Inflammatory macrophage (primary cell): Measurements from ENCODE around the gene ABI3.
"Not testable (repeated sequence)": the region's sequence is repeated elsewhere in the genome, so short reads cannot be mapped to it uniquely, and the experiment has no call there.

Source experiments
- DNase-seq, 2 donors: peaks; one replicate each; pipeline ENCODE4 v3.0.0-alpha.2; 2020 to 2022
- total RNA-seq, 18 experiments: gene quantifications; one replicate each; lab custom pipeline; 2026; ENCODE audit warnings: mixed read lengths in 6 of 18, inconsistent platforms in 2 of 18; lab: John Stamatoyannopoulos, UW

The ABI3 gene, protein sequence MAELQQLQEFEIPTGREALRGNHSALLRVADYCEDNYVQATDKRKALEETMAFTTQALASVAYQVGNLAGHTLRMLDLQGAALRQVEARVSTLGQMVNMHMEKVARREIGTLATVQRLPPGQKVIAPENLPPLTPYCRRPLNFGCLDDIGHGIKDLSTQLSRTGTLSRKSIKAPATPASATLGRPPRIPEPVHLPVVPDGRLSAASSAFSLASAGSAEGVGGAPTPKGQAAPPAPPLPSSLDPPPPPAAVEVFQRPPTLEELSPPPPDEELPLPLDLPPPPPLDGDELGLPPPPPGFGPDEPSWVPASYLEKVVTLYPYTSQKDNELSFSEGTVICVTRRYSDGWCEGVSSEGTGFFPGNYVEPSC
- 1.5 to 28.5 (median 9.5) reads per million in 18 experiments for total RNA-seq

DNA sequence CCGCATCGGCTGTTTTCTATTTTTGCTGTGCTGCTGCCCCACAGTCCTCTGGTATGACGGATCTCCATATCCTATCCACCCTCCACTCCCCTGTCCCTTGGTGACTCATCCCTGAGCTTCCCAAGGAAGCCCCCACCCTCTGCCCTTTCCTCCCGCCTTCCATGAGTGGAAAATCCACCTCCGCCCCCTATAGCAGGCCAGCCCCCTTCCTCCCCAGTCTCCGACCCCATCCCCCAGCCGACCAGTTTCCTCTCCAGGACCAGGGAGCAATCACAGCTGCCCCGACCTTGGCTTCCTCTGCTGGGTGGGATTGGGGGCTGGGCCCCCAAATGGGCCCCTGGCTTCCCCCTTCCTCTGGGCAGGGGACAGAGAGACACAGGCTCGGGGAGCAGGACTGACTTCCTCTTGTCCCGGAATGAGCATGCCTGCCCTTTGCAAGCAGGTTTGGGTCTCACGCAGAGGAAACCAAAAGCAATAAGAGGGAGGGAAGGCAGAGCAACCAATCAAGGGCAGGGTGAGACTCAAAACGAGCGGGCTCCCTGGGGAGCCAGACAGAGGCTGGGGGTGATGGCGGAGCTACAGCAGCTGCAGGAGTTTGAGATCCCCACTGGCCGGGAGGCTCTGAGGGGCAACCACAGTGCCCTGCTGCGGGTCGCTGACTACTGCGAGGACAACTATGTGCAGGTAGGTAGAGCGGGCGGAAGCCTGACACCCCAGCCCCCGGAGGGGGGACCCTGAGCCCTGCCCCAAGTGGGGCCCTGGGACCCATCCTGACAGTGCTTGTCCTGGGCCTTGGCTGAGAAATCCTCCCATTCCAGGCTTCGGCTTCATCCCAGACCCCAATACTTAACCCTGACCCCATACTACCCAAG, at the start of gene ABI3, which contains the start of gene GNGT2:
ABI3 (plus strand) TSS at position 550 of the 872 bp plus-strand sequence; CDS start at position 568, 18 bp downstream.
GNGT2 (minus strand) TSS at position 417 of the 872 bp plus-strand sequence. CDS start 3,152 bp downstream, outside the sequence.
- peak; percentile 37 to 50 for DNase-seq

DNA sequence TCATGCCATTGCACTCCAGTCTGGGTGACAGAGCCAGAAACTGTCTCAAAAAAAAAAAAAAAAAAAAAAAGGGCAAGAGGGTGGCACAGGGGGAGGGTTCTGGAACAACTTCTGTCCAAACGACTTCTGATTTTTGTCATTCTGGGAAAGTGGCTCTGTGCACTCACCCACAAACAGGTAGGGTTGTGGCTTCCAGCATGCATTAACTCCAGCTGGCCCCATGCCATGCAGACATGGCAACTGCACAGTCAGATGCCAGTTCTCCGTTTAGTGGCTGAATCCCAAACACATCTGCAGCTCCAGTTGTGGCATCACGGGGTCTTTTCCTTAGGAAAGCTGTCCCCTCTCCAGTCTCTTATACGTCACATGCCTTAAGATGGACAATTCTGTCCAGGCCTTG, 47.6 kb upstream of the ABI3 start:
- DNase-seq: no peak

DNA sequence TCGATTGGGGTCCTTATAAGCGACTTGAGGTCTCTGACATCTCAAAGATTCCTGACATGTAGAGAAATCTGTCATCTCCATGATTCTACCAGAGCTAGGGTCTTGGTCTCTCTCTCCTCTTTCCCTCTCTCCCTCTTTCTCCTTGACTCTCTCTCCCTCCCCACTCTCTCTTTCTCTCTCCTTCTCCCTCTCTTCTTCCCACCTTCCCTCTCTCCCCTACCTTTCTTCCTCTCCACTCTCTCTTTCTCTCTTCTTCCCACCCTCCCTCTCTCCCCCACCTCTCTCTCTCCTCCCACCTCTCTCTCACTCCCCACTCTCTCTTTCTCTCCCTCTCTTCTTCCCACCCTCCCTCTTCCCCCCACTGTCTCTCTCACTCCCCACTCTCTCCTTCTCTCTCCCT, 45.4 kb upstream of the ABI3 start:
- DNase-seq: no peak

DNA sequence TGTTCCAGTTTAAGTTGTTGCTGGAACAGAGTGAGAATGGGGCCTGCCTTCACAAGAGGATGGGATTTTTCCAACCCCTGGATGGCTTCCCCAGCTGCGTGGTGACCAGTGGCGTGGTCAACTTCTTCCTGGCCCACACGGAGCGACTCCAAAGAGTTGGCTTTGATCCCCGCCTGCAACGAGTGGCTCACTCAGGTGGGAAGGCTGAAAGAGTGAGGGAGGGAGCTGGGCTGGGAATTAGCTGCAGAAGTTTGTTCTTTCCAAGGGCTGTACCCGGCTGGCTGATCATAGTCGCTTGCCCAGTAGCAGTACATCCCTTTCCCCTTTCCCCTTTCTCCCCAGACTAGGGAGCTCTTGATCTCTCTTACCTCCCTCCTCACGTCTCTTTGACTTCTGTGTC, 41.8 kb upstream of the ABI3 start:
- DNase-seq: no peak

DNA sequence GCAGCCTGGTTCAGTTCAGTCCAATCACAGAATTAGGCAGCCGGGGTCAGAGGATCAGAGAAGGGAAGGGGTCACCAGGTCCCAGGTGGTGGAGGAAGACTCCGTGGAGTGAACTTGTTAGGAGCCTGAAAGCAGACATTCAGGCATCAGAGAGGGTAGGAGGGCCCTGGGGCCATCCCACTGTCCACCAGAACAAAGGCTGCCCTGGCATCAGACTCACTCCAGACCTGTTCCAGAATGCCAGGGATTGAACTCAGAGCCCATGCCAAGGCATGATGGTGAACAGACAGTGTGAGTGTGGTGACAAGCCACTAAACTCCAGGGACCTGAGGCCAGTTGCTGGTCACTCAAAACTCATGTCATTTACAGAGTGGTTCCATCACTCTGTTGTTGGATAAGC, 40.3 kb upstream of the ABI3 start:
- no peak for DNase-seq

DNA sequence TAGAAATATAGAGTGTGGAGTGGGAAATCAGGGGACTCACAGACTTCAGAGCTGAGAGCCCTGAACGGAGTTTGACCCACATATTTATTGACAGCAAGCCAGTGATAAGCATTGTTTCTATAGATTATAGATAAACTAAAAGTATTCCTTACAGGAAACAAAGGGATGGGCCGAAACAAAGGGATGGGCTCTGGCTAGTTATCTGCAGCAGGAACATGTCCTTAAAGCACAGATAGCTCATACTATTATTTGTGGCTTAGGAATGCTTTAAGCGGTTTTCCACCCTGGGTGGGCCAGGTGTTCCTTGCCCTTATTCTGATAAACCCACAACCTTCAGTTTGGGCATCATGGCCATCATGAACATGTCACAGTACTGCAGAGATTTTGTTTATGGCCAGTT, 39.8 kb upstream of the ABI3 start:
- DNase-seq: not testable (repeated sequence)

DNA sequence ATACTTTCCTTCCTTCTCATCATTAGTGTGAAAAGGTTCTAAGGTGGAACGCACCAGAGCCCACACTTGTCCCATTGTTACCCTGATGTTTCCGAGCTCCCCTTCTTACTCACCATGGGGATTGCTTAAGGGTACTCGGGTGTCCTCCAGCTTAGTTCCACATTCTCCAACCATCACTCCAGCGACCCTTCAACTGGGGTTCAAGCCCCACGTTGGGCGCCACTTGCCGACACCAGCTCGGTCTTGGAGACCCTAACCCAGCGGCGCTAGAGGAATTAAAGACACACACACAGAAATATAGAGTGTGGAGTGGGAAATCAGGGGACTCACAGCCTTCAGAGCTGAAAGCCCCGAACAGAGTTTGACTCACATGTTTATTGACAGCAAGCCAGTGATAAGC, 34.5 kb upstream of the ABI3 start:
- DNase-seq: not testable (repeated sequence)

DNA sequence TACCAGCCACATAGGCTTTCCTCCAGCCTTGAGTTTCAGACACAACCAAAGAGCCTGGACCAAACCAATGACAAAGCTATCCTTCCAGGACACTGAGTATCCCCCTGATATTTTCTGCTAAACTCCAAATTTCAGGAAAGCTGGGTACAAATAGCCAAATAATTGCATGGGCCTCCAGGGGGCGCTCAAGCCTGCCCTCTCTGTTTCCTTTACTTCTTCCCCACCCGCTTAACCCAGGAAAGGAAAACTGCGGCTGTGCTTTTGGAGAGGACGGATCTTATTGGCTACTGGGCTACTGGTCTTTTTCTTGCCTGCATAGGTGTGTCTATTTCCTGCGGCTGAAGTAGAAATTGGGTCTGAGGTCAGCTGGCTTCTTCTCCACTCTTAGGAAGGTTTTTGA, 30.2 kb upstream of the ABI3 start:
- peak; percentile 65 to 74 for DNase-seq

DNA sequence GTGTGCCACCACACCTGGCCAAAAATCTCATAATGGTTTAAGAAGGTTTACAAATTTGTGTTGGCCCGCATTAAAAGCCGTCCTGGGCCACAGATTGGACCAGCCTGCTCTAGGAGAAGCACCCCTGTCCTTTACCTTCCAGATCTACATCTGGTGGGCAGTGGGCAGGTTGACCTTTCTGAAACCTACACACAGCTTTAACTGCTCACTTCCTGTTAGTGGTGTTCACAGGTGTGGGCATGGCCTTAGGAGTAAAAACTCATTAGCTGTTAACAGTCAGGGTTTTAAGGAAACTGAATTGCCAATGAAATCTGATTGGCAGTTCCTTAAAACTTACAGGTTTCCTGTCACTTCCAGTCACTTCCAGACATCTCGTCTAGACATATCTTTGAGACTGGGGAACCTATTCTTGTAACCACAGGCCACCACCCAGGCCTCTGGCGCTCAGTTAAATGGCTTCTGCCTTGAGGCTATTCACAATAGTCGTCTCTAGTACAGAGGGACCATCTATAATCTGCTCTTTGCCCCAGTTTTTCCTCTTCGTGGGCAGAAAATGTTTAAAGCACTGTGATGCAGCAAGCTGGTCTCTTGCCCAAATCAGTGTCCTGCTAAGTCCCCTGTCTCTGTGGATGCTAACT, 29.4 kb upstream of the ABI3 start:
- DNase-seq: no peak

DNA sequence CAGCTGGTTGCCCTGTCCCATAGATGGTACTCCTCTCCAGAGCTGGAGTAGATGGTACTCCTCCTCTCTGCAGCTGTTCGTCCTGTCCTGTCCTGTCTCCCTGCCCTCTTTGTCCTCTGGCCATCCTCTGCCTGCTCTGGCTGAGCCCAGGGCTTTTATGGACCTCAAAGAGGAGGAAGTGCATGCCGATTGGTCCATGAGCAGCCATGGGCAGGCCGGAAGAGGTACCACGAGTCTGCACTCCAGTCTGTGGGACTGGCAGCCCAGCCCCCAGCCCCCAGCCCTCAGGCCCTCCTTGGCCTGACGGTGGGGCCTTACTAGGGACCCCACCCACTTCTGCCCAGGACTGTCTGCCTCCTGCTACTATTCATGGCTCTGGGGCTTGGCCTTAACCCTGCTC, 27.2 kb upstream of the ABI3 start:
- no peak for DNase-seq

DNA sequence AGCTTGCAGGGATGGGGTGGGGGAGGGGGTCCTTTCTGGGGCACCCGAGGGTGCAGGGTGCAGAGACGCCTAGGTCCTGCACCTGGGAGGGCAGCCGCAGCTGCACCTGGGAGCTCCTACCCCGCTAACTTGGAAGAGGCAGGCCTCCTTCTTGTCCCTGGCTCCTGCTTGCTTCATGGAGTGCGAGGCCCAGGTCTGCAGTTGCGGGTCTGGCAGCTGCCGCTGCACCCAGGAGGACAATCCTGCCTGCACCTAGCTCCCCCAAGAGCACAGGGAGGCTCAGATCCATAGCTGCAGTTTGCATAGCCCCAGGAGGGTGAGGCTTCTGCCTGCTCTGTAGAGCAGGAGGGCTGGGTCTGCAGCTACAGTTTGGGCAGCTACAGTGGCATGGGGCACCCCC, 26.7 kb upstream of the ABI3 start:
- DNase-seq: no peak

DNA sequence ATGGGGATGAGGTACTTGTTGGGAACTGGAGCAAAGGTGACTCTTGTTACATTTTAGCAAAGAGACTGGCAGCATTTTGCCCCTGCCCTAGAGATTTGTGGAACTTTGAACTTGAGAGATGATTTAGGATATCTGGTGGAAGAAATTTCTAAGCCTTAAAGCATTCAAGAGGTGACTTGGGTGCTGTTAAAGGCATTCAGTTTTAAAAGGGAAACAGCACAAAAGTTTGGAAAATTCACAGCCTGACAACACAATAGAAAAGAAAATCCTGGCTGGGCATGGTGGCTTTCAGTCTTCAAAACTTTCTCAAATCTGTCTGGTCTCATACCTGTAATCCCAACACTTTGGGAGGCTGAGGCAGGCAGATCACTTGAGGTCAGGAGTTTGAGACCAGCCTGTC, 26.0 kb upstream of the ABI3 start:
- not testable (repeated sequence) for DNase-seq

DNA sequence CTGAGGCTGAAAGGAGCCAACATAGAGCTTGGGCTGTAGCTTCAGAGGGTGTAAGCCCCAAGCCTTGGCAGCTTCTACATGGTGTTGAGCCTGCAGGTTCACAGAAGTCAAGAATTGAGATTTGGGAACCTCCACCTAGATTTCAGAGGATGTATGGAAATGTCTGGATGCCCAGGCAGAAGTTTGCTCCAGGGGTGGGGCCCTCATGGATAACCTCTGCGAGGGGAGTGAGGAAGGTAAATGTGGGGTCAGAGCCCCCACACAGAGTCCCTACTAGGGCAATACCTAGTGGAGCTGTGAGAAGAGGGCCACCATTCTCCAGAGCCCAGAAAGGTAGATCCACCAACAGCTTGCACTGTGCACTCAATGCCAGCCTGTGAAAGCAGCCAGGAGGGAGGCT, 25.1 kb upstream of the ABI3 start:
- DNase-seq: not testable (repeated sequence)

DNA sequence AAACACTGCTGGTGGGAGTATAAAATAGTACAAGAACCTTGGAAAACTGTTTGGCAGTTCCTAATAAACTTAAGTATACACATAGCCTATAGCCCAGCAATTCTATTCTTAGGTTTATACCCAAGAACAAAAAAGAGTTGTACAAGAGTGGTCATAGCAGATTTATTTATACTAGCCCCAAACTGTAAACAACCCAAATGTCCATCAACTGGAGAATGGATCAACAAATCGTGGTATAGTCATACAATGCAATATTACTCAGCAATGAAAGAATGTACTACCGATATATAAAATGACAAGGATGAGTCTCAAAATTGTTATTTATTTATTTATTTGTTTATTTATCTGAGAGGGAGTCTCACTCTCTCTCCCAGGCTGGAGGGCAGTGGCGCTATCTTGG, 23.2 kb upstream of the ABI3 start:
- DNase-seq: no peak

DNA sequence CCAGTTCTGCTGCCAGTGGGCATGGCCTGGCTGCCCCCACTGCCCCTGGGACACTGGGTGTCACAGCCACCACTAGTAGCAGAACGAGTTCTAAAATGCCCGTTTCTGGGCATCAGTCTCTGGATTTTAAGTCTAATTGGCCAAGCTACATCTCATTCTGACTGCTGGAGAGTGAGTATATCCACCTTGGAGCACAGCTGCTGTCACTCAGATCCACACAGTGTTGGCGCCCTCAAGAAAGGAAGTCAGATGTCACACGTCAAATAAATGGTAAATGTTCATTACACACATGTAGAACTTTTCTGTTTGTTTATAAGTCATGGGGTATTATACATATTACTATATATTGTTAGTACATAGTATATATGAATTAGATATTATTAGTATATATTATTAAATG, 19.6 kb upstream of the ABI3 start:
- no peak for DNase-seq

DNA sequence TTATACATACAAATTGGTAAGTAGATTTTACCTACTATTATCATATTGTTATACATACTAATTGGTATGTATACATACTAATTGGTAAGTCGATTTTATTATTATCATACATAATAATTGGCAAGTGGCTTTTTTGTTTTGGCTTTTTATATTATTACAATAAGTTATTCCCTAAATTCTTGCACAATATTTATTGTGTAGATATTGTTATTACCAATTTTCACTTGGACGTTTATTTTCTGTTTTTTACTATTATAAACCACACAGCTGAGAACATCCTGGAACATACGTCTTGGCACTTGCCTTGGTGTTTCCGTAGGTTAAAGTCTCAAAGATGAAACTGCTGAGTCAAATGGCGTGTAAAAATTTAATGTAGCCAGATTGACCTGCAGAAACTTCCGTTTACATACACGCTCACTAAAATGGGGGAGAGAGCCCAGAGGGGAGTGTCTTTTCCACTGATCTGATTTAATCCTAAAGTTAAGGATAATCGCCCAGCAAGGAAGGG, 19.0 kb upstream of the ABI3 start:
- DNase-seq: no peak

DNA sequence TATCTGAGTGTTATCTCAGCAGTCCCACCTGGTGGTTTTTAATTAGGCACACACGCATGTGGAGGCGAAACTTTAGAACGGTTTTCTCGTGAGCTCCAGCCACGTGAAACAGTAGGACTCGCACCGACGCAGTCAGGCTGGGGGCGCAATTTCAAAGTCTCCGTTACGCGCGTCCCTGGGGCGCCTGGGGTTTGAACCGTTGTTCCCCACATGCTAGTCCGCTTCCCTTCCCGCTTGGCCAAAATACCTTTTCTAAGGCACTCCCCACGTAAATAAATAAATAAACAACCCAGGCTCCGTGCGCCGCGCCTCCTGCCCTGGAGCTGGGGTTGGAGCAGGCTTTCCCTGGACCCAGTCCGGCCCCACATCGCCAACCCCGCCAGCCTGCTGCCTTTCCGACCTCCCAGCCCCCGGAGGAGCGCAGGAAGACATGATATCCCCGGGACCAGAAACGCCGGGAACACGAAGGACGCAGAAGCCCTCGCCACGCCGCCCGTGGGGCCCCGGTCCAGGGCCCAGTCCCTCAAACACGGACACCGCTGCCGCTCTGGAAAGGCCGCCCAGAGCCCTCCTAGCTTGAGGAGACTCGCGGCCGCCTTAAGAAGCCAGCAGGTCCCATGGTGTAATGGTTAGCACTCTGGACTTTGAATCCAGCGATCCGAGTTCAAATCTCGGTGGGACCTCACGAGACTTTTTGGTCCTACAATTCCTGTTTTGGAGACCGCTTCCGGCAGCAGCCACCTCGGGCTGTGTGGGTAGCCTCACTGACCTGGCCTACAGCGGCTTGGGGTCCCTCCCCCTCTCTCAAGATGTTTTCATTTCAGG, 18.4 kb upstream of the ABI3 start:
- peak; percentile 93 to 94 for DNase-seq

DNA sequence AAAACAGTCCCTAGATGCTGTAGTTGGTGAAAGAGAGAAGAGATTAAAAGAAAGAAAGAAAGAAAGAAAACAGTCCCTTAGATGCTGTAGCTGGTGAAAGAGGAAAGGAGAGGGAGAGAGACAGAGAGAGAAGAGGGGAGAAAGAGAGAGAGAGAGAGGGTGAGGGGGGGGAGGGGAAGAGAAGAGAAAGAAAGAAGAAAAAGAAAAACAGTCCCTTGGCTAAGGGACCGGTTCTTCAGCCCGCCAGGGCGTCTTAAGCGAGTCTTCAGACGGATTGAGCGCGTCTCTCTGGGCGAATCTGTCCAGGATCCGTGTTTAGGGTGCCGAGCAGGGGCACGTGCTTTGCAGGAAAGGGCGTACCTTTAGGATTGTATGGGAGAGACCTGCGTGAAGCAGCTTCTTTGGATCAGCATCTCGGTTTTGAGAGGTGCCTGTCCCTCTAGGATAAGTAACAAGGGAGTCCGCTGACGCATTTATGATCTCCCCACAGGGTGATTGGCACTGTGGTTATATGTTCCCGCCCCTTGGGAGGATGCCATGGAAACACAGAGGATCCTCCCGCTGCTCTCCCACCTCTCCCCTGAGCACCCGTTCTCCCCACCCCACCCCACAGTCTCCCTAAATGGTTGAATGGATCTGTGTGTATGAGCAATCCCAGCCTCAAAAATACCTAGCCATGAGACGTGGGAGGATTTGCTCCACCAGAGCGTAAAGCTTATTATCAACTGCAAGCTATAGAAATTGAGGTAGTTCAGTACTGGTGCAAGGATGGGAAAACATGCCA, 16.8 kb upstream of the ABI3 start:
- DNase-seq: peak; percentile 70 to 71

DNA sequence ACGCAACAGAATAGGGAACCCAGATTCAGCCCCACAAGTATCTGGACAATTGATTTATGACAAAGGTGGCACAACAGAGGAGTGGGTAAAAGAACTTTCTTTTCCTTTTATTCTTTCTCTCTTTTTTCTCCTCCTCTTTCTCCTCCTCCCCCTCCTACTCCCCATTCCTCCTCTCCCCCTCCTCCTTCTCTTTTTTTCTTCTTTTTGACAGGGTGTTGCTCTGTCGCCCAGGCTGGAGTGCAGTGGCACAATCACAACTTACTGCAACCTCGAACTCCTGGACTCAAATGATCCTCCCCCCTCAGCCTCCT, 16.3 kb upstream of the ABI3 start:
- DNase-seq: no peak

DNA sequence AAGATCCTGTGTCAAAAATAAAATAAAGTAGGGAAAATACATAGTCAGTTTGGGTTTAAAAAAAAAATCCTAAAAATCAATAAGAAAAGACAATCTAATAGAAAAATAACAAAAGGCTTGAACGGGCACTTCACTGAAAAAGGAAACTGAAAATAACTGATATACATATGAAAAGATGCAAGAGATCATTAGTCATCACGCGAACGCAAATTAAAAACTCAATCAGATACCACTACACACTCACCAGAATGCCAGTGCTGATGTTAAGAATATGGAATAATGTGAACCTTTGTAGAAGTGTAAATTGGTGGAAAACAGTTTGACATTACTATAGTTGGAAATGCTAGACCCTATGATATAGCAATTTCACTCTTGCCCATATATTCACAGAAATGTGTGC, 14.8 kb upstream of the ABI3 start:
- DNase-seq: no peak

DNA sequence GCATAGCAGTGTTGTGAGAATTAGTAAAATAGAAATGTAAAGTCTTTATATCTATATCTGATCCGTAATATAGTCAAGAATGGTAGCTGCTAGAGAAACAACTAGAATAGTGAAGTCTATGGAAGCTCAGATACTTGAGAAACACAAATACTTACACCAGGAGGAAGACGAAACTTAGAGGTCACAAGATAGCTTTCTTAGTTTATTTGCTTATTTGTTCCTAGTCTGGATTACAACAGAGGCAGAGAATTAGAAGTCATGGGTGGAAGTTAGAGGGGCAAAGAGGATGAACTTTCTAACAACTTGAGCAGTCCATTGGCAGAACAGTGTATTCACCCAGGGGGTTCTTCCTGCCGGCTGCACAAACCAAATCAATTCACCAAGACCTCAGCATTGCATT, 14.0 kb upstream of the ABI3 start:
- peak; percentile 40 to 61 for DNase-seq
